WTC11 (cell line): Measurements from ENCODE around the gene PRLR. TPM values are rescaled to one million over a fixed set of nuclear protein-coding genes. Genes with fewer than 3 reads are reported as not detected.

ENCODE experiments used
- ATAC-seq: fragments of 200-7000 bp; cut with Tn5 transposase; 2 replicates; pipeline ENCODE4 v1.10.0; 2021; ENCODE audit warnings: mild to moderate bottlenecking, moderate library complexity
- CTCF ChIA-PET: fragments of 300-600 bp; sonication (Branson Sonifier 250); formaldehyde crosslinking; loops from one replicate; lab custom pipeline; 2021; ENCODE audit warnings: antibody characterized with exemption; lab: Charles Lee
- POLR2A ChIA-PET: fragments of 350-600 bp; sonication (Branson Sonifier 250); formaldehyde crosslinking; loops from one replicate; lab custom pipeline; 2021; ENCODE audit warnings: antibody characterized with exemption; lab: Charles Lee
- DNase-seq: peaks from one replicate; pipeline ENCODE4 v3.0.0; 2021; ENCODE audit warnings: low spot score
- H3K27ac Mint-ChIP-seq: 2 replicates; pipeline ENCODE4 v1.8.0; 2021; ENCODE audit warnings: mixed read lengths
- H3K27me3 Mint-ChIP-seq: 2 replicates; pipeline ENCODE4 v1.8.0; 2021; ENCODE audit warnings: low read depth, mild to moderate bottlenecking, moderate library complexity, mixed read lengths
- H3K36me3 Mint-ChIP-seq: 2 replicates; pipeline ENCODE4 v1.8.0; 2021; ENCODE audit warnings: mixed read lengths
- H3K4me1 Mint-ChIP-seq: 2 replicates; pipeline ENCODE4 v1.8.0; 2022; ENCODE audit warnings: mixed read lengths
- H3K4me3 Mint-ChIP-seq: 2 replicates; pipeline ENCODE4 v1.8.0; 2021; ENCODE audit warnings: mild to moderate bottlenecking, moderate library complexity, mixed read lengths
- H3K9me3 Mint-ChIP-seq: 2 replicates; pipeline ENCODE4 v1.8.0; 2021; ENCODE audit warnings: mixed read lengths
- CBFB ChIP-seq: sonication (generic); formaldehyde crosslinking; IDR thresholded peaks from 2 replicates; pipeline ENCODE4 v1.8.1; 2022; ENCODE audit warnings: mild to moderate bottlenecking, low read depth, missing genetic modification reagents
- FOXJ3 ChIP-seq: sonication (generic); formaldehyde crosslinking; IDR thresholded peaks from 2 replicates; pipeline ENCODE4 v1.9.0; 2021; ENCODE audit warnings: missing genetic modification reagents, mild to moderate bottlenecking, borderline replicate concordance
- FOXK1 ChIP-seq: sonication (generic); formaldehyde crosslinking; IDR thresholded peaks from 2 replicates; pipeline ENCODE4 v1.8.0; 2022; ENCODE audit warnings: mild to moderate bottlenecking, moderate library complexity, missing genetic modification reagents
- HMGXB4 ChIP-seq: sonication (generic); formaldehyde crosslinking; IDR thresholded peaks from 2 replicates; pipeline ENCODE4 v1.8.1; 2023; ENCODE audit warnings: mild to moderate bottlenecking, moderate library complexity, missing genetic modification reagents
- JUN ChIP-seq: sonication (generic); formaldehyde crosslinking; IDR thresholded peaks from 2 replicates; pipeline ENCODE4 v1.8.0; 2023; ENCODE audit warnings: mild to moderate bottlenecking, missing genetic modification reagents
- MXD4 ChIP-seq: fragments of 250-450 bp; sonication (Bioruptor Pico); IDR thresholded peaks from 2 replicates; pipeline ENCODE4 v1.8.0; 2021; ENCODE audit warnings: mild to moderate bottlenecking, moderate library complexity, borderline replicate concordance
- NR1H2 ChIP-seq: sonication (generic); formaldehyde crosslinking; IDR thresholded peaks from 2 replicates; pipeline ENCODE4 v1.9.0; 2021; ENCODE audit warnings: mild to moderate bottlenecking, moderate library complexity, missing genetic modification reagents
- NR2C2 ChIP-seq: sonication (generic); formaldehyde crosslinking; IDR thresholded peaks from 2 replicates; pipeline ENCODE4 v1.8.0; 2022; ENCODE audit warnings: mild to moderate bottlenecking, missing genetic modification reagents
- SMAD3 ChIP-seq: sonication (generic); formaldehyde crosslinking; IDR thresholded peaks from 2 replicates; pipeline ENCODE4 v1.8.0; 2022; ENCODE audit warnings: missing genetic modification reagents, mild to moderate bottlenecking, borderline replicate concordance
- STAT6 ChIP-seq: sonication (generic); formaldehyde crosslinking; conservative IDR thresholded peaks from 2 replicates; pipeline ENCODE4 v1.8.1; 2023; ENCODE audit warnings: mild to moderate bottlenecking, low read depth, missing genetic modification reagents, moderate library complexity
- TP53 ChIP-seq: sonication (generic); formaldehyde crosslinking; IDR thresholded peaks from 2 replicates; pipeline ENCODE4 v1.8.1; 2023; ENCODE audit warnings: mild to moderate bottlenecking, missing genetic modification reagents
- ZNF121 ChIP-seq: sonication (generic); formaldehyde crosslinking; IDR thresholded peaks from 2 replicates; pipeline ENCODE4 v1.8.0; 2023; ENCODE audit warnings: missing genetic modification reagents
- ZNF423 ChIP-seq: fragments of 250-450 bp; sonication (Bioruptor Pico); IDR thresholded peaks from 2 replicates; pipeline ENCODE4 v2.1.2; 2022; ENCODE audit warnings: mild to moderate bottlenecking, moderate library complexity
- total RNA-seq: library from RNA; stranded (reverse); gene quantifications from 3 replicates; pipeline ENCODE4 v1.2.3, GENCODE V29; 2021
- TF ChIP-seq, protein P1 (sequence below): sonication (generic); formaldehyde crosslinking; IDR thresholded peaks from 2 replicates; pipeline ENCODE4 v1.8.1; 2022; ENCODE audit warnings: low read depth, mild to moderate bottlenecking, moderate library complexity, missing genetic modification reagents, borderline replicate concordance
- TF ChIP-seq, protein P2 (sequence below): sonication (generic); formaldehyde crosslinking; IDR thresholded peaks from 2 replicates; pipeline ENCODE4 v1.8.1; 2022; ENCODE audit warnings: low read depth, missing genetic modification reagents, borderline replicate concordance
- TF ChIP-seq, protein P3 (sequence below): sonication (generic); formaldehyde crosslinking; IDR thresholded peaks from 2 replicates; pipeline ENCODE4 v1.8.0; 2023; ENCODE audit warnings: mild to moderate bottlenecking, missing genetic modification reagents
- TF ChIP-seq, protein P4 (sequence below): sonication (generic); formaldehyde crosslinking; IDR thresholded peaks from 2 replicates; pipeline ENCODE4 v1.8.1; 2023; ENCODE audit warnings: mild to moderate bottlenecking, missing genetic modification reagents

PRLR gene
- total RNA-seq, 1 experiment from 2014 or later, result 3.2 TPM

- Mint-ChIP-seq H3K27ac (no peak overlapping the region), H3K4me3 (no peak overlapping the region), H3K36me3 (no peaks in the 10 kb centered on the region), H3K4me1 (peaks cover 17% of the 10 kb centered on the region), H3K27me3 (peaks cover 9% of the 10 kb centered on the region), H3K9me3 (peaks cover 14% of the 10 kb centered on the region)
- TF ChIP-seq HMGXB4 (CRISPR knock-in tag) (no peak), CBFB (CRISPR knock-in tag) (no peak), JUN (CRISPR knock-in tag) (no peak), SMAD3 (CRISPR knock-in tag) (no peak), FOXJ3 (CRISPR knock-in tag) (no peak), MXD4 (no peak), STAT6 (CRISPR knock-in tag) (no peak), NR1H2 (CRISPR knock-in tag) (no peak), ZNF423 (CRISPR knock-in tag) (no peak), FOXK1 (CRISPR knock-in tag) (no peak), NR2C2 (CRISPR knock-in tag) (no peak), TP53 (CRISPR knock-in tag) (no peak), ZNF121 (CRISPR knock-in tag) (no peak)
- TF ChIP-seq, protein P1, sequence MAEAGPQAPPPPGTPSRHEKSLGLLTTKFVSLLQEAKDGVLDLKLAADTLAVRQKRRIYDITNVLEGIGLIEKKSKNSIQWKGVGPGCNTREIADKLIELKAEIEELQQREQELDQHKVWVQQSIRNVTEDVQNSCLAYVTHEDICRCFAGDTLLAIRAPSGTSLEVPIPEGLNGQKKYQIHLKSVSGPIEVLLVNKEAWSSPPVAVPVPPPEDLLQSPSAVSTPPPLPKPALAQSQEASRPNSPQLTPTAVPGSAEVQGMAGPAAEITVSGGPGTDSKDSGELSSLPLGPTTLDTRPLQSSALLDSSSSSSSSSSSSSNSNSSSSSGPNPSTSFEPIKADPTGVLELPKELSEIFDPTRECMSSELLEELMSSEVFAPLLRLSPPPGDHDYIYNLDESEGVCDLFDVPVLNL (CRISPR knock-in tag), result no peak
- TF ChIP-seq, protein P2, sequence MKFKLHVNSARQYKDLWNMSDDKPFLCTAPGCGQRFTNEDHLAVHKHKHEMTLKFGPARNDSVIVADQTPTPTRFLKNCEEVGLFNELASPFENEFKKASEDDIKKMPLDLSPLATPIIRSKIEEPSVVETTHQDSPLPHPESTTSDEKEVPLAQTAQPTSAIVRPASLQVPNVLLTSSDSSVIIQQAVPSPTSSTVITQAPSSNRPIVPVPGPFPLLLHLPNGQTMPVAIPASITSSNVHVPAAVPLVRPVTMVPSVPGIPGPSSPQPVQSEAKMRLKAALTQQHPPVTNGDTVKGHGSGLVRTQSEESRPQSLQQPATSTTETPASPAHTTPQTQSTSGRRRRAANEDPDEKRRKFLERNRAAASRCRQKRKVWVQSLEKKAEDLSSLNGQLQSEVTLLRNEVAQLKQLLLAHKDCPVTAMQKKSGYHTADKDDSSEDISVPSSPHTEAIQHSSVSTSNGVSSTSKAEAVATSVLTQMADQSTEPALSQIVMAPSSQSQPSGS (CRISPR knock-in tag), result no peak
- TF ChIP-seq, protein P3, sequence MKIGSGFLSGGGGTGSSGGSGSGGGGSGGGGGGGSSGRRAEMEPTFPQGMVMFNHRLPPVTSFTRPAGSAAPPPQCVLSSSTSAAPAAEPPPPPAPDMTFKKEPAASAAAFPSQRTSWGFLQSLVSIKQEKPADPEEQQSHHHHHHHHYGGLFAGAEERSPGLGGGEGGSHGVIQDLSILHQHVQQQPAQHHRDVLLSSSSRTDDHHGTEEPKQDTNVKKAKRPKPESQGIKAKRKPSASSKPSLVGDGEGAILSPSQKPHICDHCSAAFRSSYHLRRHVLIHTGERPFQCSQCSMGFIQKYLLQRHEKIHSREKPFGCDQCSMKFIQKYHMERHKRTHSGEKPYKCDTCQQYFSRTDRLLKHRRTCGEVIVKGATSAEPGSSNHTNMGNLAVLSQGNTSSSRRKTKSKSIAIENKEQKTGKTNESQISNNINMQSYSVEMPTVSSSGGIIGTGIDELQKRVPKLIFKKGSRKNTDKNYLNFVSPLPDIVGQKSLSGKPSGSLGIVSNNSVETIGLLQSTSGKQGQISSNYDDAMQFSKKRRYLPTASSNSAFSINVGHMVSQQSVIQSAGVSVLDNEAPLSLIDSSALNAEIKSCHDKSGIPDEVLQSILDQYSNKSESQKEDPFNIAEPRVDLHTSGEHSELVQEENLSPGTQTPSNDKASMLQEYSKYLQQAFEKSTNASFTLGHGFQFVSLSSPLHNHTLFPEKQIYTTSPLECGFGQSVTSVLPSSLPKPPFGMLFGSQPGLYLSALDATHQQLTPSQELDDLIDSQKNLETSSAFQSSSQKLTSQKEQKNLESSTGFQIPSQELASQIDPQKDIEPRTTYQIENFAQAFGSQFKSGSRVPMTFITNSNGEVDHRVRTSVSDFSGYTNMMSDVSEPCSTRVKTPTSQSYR, result no peak
- TF ChIP-seq, protein P4, sequence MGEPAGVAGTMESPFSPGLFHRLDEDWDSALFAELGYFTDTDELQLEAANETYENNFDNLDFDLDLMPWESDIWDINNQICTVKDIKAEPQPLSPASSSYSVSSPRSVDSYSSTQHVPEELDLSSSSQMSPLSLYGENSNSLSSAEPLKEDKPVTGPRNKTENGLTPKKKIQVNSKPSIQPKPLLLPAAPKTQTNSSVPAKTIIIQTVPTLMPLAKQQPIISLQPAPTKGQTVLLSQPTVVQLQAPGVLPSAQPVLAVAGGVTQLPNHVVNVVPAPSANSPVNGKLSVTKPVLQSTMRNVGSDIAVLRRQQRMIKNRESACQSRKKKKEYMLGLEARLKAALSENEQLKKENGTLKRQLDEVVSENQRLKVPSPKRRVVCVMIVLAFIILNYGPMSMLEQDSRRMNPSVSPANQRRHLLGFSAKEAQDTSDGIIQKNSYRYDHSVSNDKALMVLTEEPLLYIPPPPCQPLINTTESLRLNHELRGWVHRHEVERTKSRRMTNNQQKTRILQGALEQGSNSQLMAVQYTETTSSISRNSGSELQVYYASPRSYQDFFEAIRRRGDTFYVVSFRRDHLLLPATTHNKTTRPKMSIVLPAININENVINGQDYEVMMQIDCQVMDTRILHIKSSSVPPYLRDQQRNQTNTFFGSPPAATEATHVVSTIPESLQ, result no peak
- ChIA-PET POLR2A (no interaction called here), CTCF (no interaction called here)
- ATAC-seq (no peak), DNase-seq (no peak)
Measured at GRCh38 chr5:35153375-35153932, 76.8 kb downstream of the PRLR start.
